H1 (cell line): Measurements from ENCODE around the gene NOX5. TPM values are rescaled to one million over a fixed set of nuclear protein-coding genes. Genes with fewer than 3 reads are reported as not detected.

ENCODE experiments used
- CTCF ChIA-PET: fragments of 300-600 bp; sonication (Branson Sonifier 250); formaldehyde crosslinking; loops from one replicate; lab custom pipeline; 2021; ENCODE audit not compliant: partially characterized antibody; lab: Charles Lee
- POLR2A ChIA-PET: fragments of 300-600 bp; sonication (Branson Sonifier 250); formaldehyde crosslinking; loops from one replicate; lab custom pipeline; 2021; ENCODE audit warnings: inconsistent platforms; ENCODE audit not compliant: partially characterized antibody; lab: Charles Lee
- DNase-seq, 2 experiments: peaks; one replicate each; pipeline versions ENCODE4 v3.0.0 to v3.0.0-alpha.2; 2010 to 2022; ENCODE audit warnings: low spot score in 2 of 2, low read depth in 1 of 2, mixed read lengths in 1 of 2
- FAIRE-seq: peaks from 2 replicates; lab custom pipeline; 2011; peaks lifted over from hg19 to GRCh38; lab: Jason Lieb, UNC
- H2AFZ ChIP-seq: 2 replicates; pipeline ENCODE4 v1.8.1; 2012; ENCODE audit warnings: low read length, inconsistent platforms
- H2AK5ac ChIP-seq: 2 replicates; pipeline ENCODE4 v1.6.1; 2013; ENCODE audit warnings: low read depth, low read length
- H2BK120ac ChIP-seq: replicated peaks from 2 replicates; pipeline ENCODE3; 2013; ENCODE audit warnings: low read depth, low read length, inconsistent platforms
- H2BK12ac ChIP-seq: 2 replicates; pipeline ENCODE4 v1.6.1; 2013; ENCODE audit warnings: low read depth, low read length
- H2BK15ac ChIP-seq: 2 replicates; pipeline ENCODE4 v1.6.1; 2013; ENCODE audit warnings: low read length
- H2BK20ac ChIP-seq: 2 replicates; pipeline ENCODE4 v1.6.1; 2013; ENCODE audit warnings: low read length
- H2BK5ac ChIP-seq: 2 replicates; pipeline ENCODE4 v1.6.1; 2013; ENCODE audit warnings: low read depth, low read length
- H3K14ac ChIP-seq: 2 replicates; pipeline ENCODE4 v1.6.1; 2013; ENCODE audit warnings: inconsistent platforms; ENCODE audit not compliant: insufficient read length
- H3K18ac ChIP-seq: 2 replicates; pipeline ENCODE4 v1.6.1; 2013; ENCODE audit warnings: low read length; ENCODE audit errors: extremely low read depth
- H3K23ac ChIP-seq: 2 replicates; pipeline ENCODE4 v1.6.1; 2013; ENCODE audit warnings: inconsistent platforms; ENCODE audit not compliant: insufficient read length
- H3K23me2 ChIP-seq: 2 replicates; pipeline ENCODE4 v1.6.1; 2013; ENCODE audit warnings: low read depth, low read length
- H3K27ac ChIP-seq: 2 replicates; pipeline ENCODE4 v1.6.1; 2011; ENCODE audit warnings: low read depth, low read length, inconsistent platforms
- H3K27me3 ChIP-seq, 4 experiments: replicated peaks in 1 of 4; 1 replicate in 1 of 4; 2 replicates in 3 of 4; pipeline versions ENCODE4 v1.6.1 to v1.8.1; 2011 to 2013; ENCODE audit warnings: low read length in 3 of 4, mild to moderate bottlenecking in 3 of 4, inconsistent platforms in 2 of 4, mixed read lengths in 2 of 4, moderate library complexity in 1 of 4; ENCODE audit not compliant: control insufficient read depth in 3 of 4, insufficient read depth in 3 of 4; ENCODE audit errors: extremely low read depth in 1 of 4
- H3K36me3 ChIP-seq, 4 experiments: 2 replicates each; pipeline versions ENCODE4 v1.6.1 to v1.8.1; 2011 to 2013; ENCODE audit warnings: mild to moderate bottlenecking in 4 of 4, low read length in 3 of 4, moderate library complexity in 2 of 4, control low read depth in 1 of 4, inconsistent platforms in 1 of 4; ENCODE audit not compliant: insufficient read depth in 4 of 4, control insufficient read depth in 2 of 4
- H3K4ac ChIP-seq: replicated peaks from 2 replicates; pipeline ENCODE3; 2013; ENCODE audit warnings: low read length, low read depth, mixed read lengths, inconsistent platforms; ENCODE audit not compliant: insufficient read length
- H3K4me1 ChIP-seq, 4 experiments: replicated peaks in 1 of 4; 1 replicate in 1 of 4; 2 replicates in 3 of 4; pipeline versions ENCODE4 v1.6.1 to v1.8.1; 2011 to 2013; ENCODE audit warnings: low read length in 3 of 4, inconsistent platforms in 2 of 4, mixed read lengths in 1 of 4; ENCODE audit not compliant: insufficient read depth in 4 of 4, control insufficient read depth in 3 of 4
- H3K4me2 ChIP-seq, 2 experiments: 2 replicates each; pipeline versions ENCODE4 v1.6.1 to v1.8.1; 2011 to 2013; ENCODE audit warnings: low read depth in 2 of 2, low read length in 2 of 2, control low read depth in 1 of 2, inconsistent platforms in 1 of 2, mild to moderate bottlenecking in 1 of 2; ENCODE audit not compliant: insufficient read depth in 1 of 2
- H3K4me3 ChIP-seq, 4 experiments: fragments of 200-600, 300-600 bp in 1 of 4; sonication (generic), shearing (Covaris generic), sonication (Bioruptor Twin) in 1 of 4; 2 replicates each; pipeline versions ENCODE4 v1.5.1 to v1.8.1; 2011 to 2016; ENCODE audit warnings: low read length in 4 of 4, low read depth in 3 of 4, control low read depth in 2 of 4, inconsistent platforms in 2 of 4, mild to moderate bottlenecking in 2 of 4, mixed read lengths in 1 of 4, moderate library complexity in 1 of 4; ENCODE audit not compliant: insufficient read depth in 2 of 4; ENCODE audit errors: extremely low read depth in 1 of 4
- H3K56ac ChIP-seq: replicated peaks from 2 replicates; pipeline ENCODE3; 2013; ENCODE audit warnings: low read depth, mild to moderate bottlenecking, mixed read lengths, low read length, inconsistent platforms; ENCODE audit not compliant: insufficient read length
- H3K79me1 ChIP-seq: 2 replicates; pipeline ENCODE4 v1.6.1; 2013; ENCODE audit warnings: low read depth, low read length, control low read depth
- H3K79me2 ChIP-seq, 2 experiments: 2 replicates each; pipeline versions ENCODE4 v1.6.1 to v1.8.1; 2012 to 2013; ENCODE audit warnings: low read length in 2 of 2, mild to moderate bottlenecking in 2 of 2, inconsistent platforms in 1 of 2; ENCODE audit not compliant: insufficient read depth in 2 of 2, control insufficient read depth in 1 of 2
- H3K9ac ChIP-seq, 4 experiments: replicated peaks in 1 of 4; 1 replicate in 1 of 4; 2 replicates in 3 of 4; pipeline versions ENCODE4 v1.6.1 to v1.8.1; 2011 to 2013; ENCODE audit warnings: low read depth in 3 of 4, low read length in 3 of 4, control low read depth in 2 of 4, mild to moderate bottlenecking in 2 of 4, moderate library complexity in 2 of 4, inconsistent platforms in 1 of 4; ENCODE audit errors: extremely low read depth in 1 of 4
- H3K9me3 ChIP-seq, 2 experiments: 2 replicates each; pipeline versions ENCODE4 v1.6.1 to v1.8.1; 2012 to 2013; ENCODE audit warnings: mild to moderate bottlenecking in 2 of 2, moderate library complexity in 2 of 2, control low read depth in 1 of 2, inconsistent platforms in 1 of 2, low read depth in 1 of 2, low read length in 1 of 2, mixed read lengths in 1 of 2; ENCODE audit not compliant: insufficient read depth in 2 of 2
- H4K20me1 ChIP-seq, 2 experiments: replicated peaks in 1 of 2; 2 replicates each; pipeline versions ENCODE3 to v1.8.1; 2011 to 2013; ENCODE audit warnings: inconsistent platforms in 2 of 2, low read length in 2 of 2, mild to moderate bottlenecking in 1 of 2; ENCODE audit not compliant: insufficient read depth in 2 of 2, control insufficient read depth in 1 of 2
- H4K5ac ChIP-seq: 2 replicates; pipeline ENCODE4 v1.6.1; 2013; ENCODE audit warnings: low read length, low read depth, mixed read lengths, inconsistent platforms; ENCODE audit not compliant: insufficient read length
- H4K8ac ChIP-seq: 2 replicates; pipeline ENCODE4 v1.8.0; 2013; ENCODE audit warnings: mild to moderate bottlenecking, moderate library complexity, low read length, inconsistent platforms; ENCODE audit not compliant: insufficient read depth; ENCODE audit errors: extremely low read depth
- H4K91ac ChIP-seq: replicated peaks from 2 replicates; pipeline ENCODE3; 2013; ENCODE audit warnings: low read length, mixed read lengths, inconsistent platforms; ENCODE audit not compliant: insufficient read length
- GABPA ChIP-seq: IDR thresholded peaks from 2 replicates; pipeline ENCODE4 v1.6.1; 2011; ENCODE audit warnings: mild to moderate bottlenecking, low read length, moderate library complexity, borderline replicate concordance; ENCODE audit not compliant: insufficient read depth
- SIRT6 ChIP-seq: IDR thresholded peaks from one replicate; pipeline ENCODE4 v1.7.1; 2012; ENCODE audit warnings: low read length, inconsistent platforms
- WGBS, 2 experiments: shearing (Covaris generic) in 1 of 2; methylation state at CpG; one replicate each; pipeline versions ENCODE4 v1.1.6 to v1.1.7; 2013 to 2015; ENCODE audit warnings: low lambda C conversion rate in 2 of 2, mixed read lengths in 2 of 2, inconsistent platforms in 1 of 2, low coverage in 1 of 2, missing lambda C conversion rate in 1 of 2; ENCODE audit not compliant: insufficient replicate concordance in 2 of 2, insufficient coverage in 1 of 2, insufficient read length in 1 of 2; ENCODE audit errors: extremely low coverage in 1 of 2, missing lambda C conversion rate in 1 of 2; 5-methylcytosine and 5-hydroxymethylcytosine counted together
- polyA plus RNA-seq, 7 experiments: library from polyadenylated mRNA; depleted of rRNA in 3 of 7; stranded (reverse) in 5 of 7; unstranded in 2 of 7; fragments of >200 nt in 5 of 7; fragments of 200-250 nt in 2 of 7; gene quantifications; 1 replicate in 5 of 7; 2 replicates in 1 of 7; 4 replicates in 1 of 7; pipeline versions ENCODE4 v1.2.1 to v1.2.3, GENCODE V29; 2011 to 2013; ENCODE audit warnings: missing spikeins in 2 of 7, mixed read lengths in 2 of 7
- total RNA-seq: library from RNA; stranded (reverse); fragmentation: NEBNext Ultra II Directional; extraction: Animal tissue kit (Norgen Biotek cat#: 25700); gene quantifications from 2 replicates; pipeline ENCODE4 v1.2.1, GENCODE V29; 2021

Gene NOX5
- total and polyA plus RNA-seq, 2 of the 8 experiments (the other 6 are each of a cell fraction or from before 2014, with no cell fraction given): under 0.01 TPM; not detected in 1

DNA sequence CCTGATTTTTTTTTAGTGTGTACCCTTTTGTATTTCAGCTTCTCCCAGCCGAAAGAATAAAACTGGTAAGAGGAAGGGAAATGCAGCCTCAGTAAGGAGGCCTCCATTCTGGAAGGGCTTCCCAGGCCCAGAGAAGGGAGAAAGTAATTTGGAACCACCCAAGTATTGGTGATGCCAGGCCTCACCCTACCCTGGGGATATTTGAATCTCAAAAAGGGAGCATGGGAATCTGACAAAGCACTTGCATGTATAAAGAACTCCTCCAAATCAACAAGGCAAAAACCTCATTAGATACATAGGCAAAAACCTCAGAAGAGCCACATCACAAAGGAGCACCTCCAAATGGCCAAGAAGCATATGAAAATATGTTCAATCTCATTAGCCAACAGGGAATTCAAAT lies 77.2 kb downstream of the NOX5 start:
- Histone ChIP-seq H3K9me3 (no peaks in the 10 kb centered on the region), H3K4me3 (no peak overlapping the region), H3K9ac (no peak overlapping the region), H4K8ac (no peak overlapping the region), H2BK15ac (no peak overlapping the region), H3K36me3 (no peaks in the 10 kb centered on the region), H3K23me2 (peaks cover 12% of the 10 kb centered on the region; the same call in 1 of the 2 replicates), H2BK12ac (no peak overlapping the region), H3K79me1 (no peaks in the 10 kb centered on the region), H3K56ac (peak overlapping the region; percentile 5), H3K4ac (peak overlapping the region; percentile 33), H3K23ac (no peak overlapping the region), H2BK20ac (peak overlapping the region; percentile 98; the same call in 1 of the 2 replicates), H3K14ac (no peak overlapping the region), H3K4me2 (peak overlapping the region in 1 of 2 experiments; percentile 9; a peak in 1 of 4 replicates), H2AFZ (no peak overlapping the region), H3K27ac (no peak overlapping the region), H2AK5ac (0 out of 2 replicates have a peak overlapping the region, but pooled peaks have one; percentile 79), H3K27me3 (peaks cover 0 to 4% (median 2%) of the 10 kb centered on the region in 4 experiments; a peak in 1 of 7 replicates), H3K79me2 (no peaks in the 10 kb centered on the region), H4K20me1 (no peaks in the 10 kb centered on the region), H3K4me1 (peaks cover 39 to 67% (median 55%) of the 10 kb centered on the region in 4 experiments), H3K18ac (0 out of 2 replicates have a peak overlapping the region, but pooled peaks have one; percentile 76), H4K91ac (peak overlapping the region; percentile 8), H2BK120ac (peak overlapping the region; percentile 23), H2BK5ac (peak overlapping the region; percentile 94; the same call in 1 of the 2 replicates), H4K5ac (no peak overlapping the region)
- DNase-seq: no peak
- TF ChIP-seq GABPA: no peak
- no peak for TF ChIP-seq SIRT6
- POLR2A ChIA-PET: interaction anchor here (1.0 to 3.1 kb wide), 3 partner anchors 8 to 69 kb away, joined by 3 to 13 read pairs (median 6); partner anchors contain the start of gene GLCE
- peak; percentile 36 for FAIRE-seq
- CTCF ChIA-PET: interaction anchor here (1.0 to 1.2 kb wide), 2 partner anchors 289 to 303 kb away, joined by 3 read pairs; no protein-coding TSS in a partner anchor
- WGBS, 2 experiments: 87% methylated on average over 1 of the region's 1 CpG; no CpG with 5 or more reads in 1 of the 2 experiments
